ENCODE results near the gene C1orf232. TPM values are rescaled to one million over a fixed set of nuclear protein-coding genes. Genes with fewer than 3 reads are reported as not detected.

The C1orf232 gene
- polyA plus RNA-seq, 2 donors = not detected

DNA sequence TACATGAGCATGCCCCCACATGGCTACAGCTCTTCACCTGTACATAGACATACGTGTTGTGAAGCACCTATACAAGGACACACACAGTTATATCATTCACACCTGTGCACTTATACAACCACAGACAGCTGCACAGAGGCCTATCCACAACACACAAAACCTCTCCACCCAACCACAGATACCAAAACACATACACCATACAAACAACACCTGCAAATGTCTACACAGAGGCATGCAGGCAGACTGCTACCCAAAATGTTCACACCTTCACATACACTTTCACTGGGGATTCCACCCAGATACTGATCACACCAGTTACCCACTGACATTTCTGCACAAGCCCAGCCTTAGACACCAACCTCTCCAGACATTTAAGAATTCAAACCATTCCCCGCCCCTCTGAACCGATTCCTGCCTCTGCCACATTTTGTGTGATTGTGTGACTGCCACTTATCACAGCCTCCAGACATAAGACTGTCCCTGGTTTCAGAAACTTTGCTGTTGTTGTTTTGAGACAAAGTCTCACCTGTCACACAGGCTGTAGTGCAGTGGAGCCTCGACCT lies 2.0 kb downstream of the C1orf232 start:
- Histone ChIP-seq H3K27ac (ENCODE audit: low read depth in 2 of 2, low read length in 1 of 2) (no peak overlapping the region), H3K4me3 (ENCODE audit: low read depth in 1 of 2, low read length in 2 of 2) (no peak overlapping the region), H3K36me3 (ENCODE audit: control insufficient read depth in 2 of 2, insufficient read depth in 2 of 2, low read length in 1 of 2) (peaks cover 0 to 3% of the 10 kb centered on the region in 2 donors), H3K9me3 (ENCODE audit: control insufficient read depth in 2 of 2, insufficient read depth in 1 of 2, low read depth in 1 of 2, low read length in 1 of 2) (no peaks in the 10 kb centered on the region), H3K4me1 (ENCODE audit: control insufficient read depth in 2 of 2, insufficient read depth in 2 of 2, low read length in 1 of 2) (peaks cover 0 to 18% of the 10 kb centered on the region in 2 donors), H3K27me3 (ENCODE audit: control insufficient read depth in 1 of 2, insufficient read depth in 2 of 2, low read length in 2 of 2) (no peaks in the 10 kb centered on the region)
- 72 to 74% methylated on average over 4 of the region's 4 CpGs for WGBS, 2 donors

DNA sequence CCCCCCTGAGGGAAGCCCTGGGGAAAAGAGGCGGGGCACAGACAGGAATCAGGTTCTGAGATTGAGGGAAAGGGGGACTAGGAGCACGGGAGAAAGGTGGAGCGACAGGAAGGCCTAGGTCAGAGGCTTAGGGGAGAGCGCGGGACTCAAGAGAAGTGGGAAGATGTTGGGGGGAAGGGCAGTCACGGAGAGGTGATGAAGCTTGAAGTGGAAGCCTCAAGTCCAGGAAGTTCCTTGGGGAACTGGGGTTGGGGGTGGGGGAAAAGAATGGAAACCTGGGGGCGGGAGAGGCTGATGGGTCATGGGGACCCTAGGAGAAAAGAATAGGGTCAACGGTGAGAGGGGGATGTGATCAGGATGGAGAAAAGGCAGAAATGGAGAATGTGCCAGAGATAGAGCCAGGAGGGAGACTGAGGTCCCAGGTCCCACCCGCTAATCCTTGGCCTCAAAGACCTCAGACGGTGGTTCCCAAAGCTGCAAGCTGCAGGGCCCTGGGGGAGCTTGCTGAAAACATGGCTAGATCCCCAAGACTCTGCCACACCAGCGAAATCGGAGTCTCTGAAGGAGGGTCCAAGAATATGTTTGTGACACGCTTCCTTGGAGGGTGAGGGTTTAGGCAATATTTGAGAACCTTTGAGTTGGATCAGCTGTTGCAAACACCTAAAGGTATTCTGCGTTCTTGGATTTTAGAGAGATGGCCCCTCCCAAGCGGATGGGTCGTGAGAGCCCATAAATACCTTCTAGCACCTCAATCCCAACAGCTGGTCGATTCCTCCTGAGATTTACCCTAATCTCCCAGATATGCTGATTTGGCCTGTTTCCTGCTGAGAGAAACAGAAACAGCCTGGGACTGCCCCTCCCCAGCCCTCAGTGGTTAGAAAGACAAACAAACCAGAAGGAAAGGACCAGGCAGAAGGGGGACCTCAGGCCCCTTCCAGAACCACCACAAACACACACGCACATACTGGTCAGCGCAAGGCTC lies 3.6 kb downstream of the C1orf232 start:
- Histone ChIP-seq H3K4me3 (ENCODE audit: low read depth in 1 of 2, low read length in 2 of 2) (no peak overlapping the region), H3K4me1 (ENCODE audit: control insufficient read depth in 2 of 2, insufficient read depth in 2 of 2, low read length in 1 of 2) (peaks cover 0 to 15% of the 10 kb centered on the region in 2 donors), H3K36me3 (ENCODE audit: control insufficient read depth in 2 of 2, insufficient read depth in 2 of 2, low read length in 1 of 2) (no peaks in the 10 kb centered on the region), H3K9me3 (ENCODE audit: control insufficient read depth in 2 of 2, insufficient read depth in 1 of 2, low read depth in 1 of 2, low read length in 1 of 2) (no peaks in the 10 kb centered on the region), H3K27me3 (ENCODE audit: control insufficient read depth in 1 of 2, insufficient read depth in 2 of 2, low read length in 2 of 2) (no peaks in the 10 kb centered on the region), H3K27ac (ENCODE audit: low read depth in 2 of 2, low read length in 1 of 2) (no peak overlapping the region)
- 69 to 72% methylated on average over 19 of the region's 19 CpGs for WGBS, 2 donors

- H3K9me3 ChIP-seq (ENCODE audit: control insufficient read depth in 2 of 2, insufficient read depth in 1 of 2, low read depth in 1 of 2, low read length in 1 of 2) = no peaks in the 10 kb centered on the region
- H3K4me1 ChIP-seq (ENCODE audit: control insufficient read depth in 2 of 2, insufficient read depth in 2 of 2, low read length in 1 of 2) = peaks cover 0 to 15% of the 10 kb centered on the region in 2 donors
- peak overlapping the region; percentile 29 to 44 for H3K4me3 ChIP-seq (ENCODE audit: low read depth in 1 of 2, low read length in 2 of 2)
- no peak overlapping the region for H3K27ac ChIP-seq (ENCODE audit: low read depth in 2 of 2, low read length in 1 of 2)
- H3K36me3 ChIP-seq (ENCODE audit: control insufficient read depth in 2 of 2, insufficient read depth in 2 of 2, low read length in 1 of 2) = no peaks in the 10 kb centered on the region
- 10 to 11% methylated on average over 53 to 72 of the region's 72 CpGs for WGBS, 2 donors
- H3K27me3 ChIP-seq (ENCODE audit: control insufficient read depth in 1 of 2, insufficient read depth in 2 of 2, low read length in 2 of 2) = no peaks in the 10 kb centered on the region
These were observed 4.5 kb downstream of the C1orf232 start for GRCh38 chr1:26164036-26164860.

DNA sequence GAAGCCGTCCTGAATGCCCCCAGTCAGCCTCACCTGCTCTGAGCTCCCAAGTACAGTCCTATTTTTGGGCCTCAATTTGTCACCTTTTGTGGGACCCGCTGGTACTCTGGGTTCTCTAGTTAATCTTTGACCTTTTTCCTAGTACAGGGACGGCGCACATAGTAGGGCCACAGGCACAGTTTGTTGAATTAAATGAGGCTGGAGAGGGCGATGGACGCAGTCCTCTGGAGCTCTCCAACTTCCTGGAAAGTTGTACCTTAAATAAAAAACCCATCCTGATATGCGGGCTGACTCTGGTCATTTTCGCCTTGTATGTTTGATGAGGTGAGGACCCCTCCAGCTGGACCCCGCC lies 5.1 kb downstream of the C1orf232 start:
- H3K9me3 ChIP-seq (ENCODE audit: control insufficient read depth in 2 of 2, insufficient read depth in 1 of 2, low read depth in 1 of 2, low read length in 1 of 2) = no peaks in the 10 kb centered on the region
- H3K27ac ChIP-seq (ENCODE audit: low read depth in 2 of 2, low read length in 1 of 2) = no peak overlapping the region
- no peaks in the 10 kb centered on the region for H3K27me3 ChIP-seq (ENCODE audit: control insufficient read depth in 1 of 2, insufficient read depth in 2 of 2, low read length in 2 of 2)
- 58 to 69% methylated on average over 9 of the region's 9 CpGs for WGBS, 2 donors
- H3K4me3 ChIP-seq (ENCODE audit: low read depth in 1 of 2, low read length in 2 of 2) = peak overlapping the region in 1 of 2 donors; percentile 29
- H3K4me1 ChIP-seq (ENCODE audit: control insufficient read depth in 2 of 2, insufficient read depth in 2 of 2, low read length in 1 of 2) = peaks cover 0 to 16% of the 10 kb centered on the region in 2 donors
- no peaks in the 10 kb centered on the region for H3K36me3 ChIP-seq (ENCODE audit: control insufficient read depth in 2 of 2, insufficient read depth in 2 of 2, low read length in 1 of 2)

DNA sequence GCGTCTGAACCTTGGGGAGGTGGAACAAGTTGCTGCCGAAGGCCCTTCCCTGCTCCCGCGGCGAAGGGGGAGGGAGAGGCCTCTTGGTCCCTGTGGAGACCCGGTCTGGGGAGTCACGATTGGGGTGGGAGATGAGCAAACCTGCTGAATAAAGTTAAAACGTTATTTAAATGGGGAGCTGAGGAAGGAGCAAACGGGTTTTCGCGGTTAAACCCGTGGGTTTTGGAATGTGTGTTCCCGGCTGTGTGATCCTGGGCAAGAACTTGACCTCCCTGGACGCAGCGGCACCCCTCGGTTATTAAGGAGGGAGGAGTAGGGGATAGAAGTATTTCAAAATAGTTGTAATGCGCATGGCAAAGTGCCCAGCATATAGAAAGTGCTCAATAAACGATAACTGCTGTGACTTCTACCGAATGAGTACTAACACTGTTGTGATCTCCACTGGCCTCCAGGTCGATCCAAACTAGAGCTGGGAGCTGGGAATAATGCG lies 6.5 kb downstream of the C1orf232 start:
- H3K4me1 ChIP-seq (ENCODE audit: control insufficient read depth in 2 of 2, insufficient read depth in 2 of 2, low read length in 1 of 2) = peaks cover 0 to 20% of the 10 kb centered on the region in 2 donors
- H3K27me3 ChIP-seq (ENCODE audit: control insufficient read depth in 1 of 2, insufficient read depth in 2 of 2, low read length in 2 of 2) = no peaks in the 10 kb centered on the region
- no peak overlapping the region for H3K27ac ChIP-seq (ENCODE audit: low read depth in 2 of 2, low read length in 1 of 2)

DNA sequence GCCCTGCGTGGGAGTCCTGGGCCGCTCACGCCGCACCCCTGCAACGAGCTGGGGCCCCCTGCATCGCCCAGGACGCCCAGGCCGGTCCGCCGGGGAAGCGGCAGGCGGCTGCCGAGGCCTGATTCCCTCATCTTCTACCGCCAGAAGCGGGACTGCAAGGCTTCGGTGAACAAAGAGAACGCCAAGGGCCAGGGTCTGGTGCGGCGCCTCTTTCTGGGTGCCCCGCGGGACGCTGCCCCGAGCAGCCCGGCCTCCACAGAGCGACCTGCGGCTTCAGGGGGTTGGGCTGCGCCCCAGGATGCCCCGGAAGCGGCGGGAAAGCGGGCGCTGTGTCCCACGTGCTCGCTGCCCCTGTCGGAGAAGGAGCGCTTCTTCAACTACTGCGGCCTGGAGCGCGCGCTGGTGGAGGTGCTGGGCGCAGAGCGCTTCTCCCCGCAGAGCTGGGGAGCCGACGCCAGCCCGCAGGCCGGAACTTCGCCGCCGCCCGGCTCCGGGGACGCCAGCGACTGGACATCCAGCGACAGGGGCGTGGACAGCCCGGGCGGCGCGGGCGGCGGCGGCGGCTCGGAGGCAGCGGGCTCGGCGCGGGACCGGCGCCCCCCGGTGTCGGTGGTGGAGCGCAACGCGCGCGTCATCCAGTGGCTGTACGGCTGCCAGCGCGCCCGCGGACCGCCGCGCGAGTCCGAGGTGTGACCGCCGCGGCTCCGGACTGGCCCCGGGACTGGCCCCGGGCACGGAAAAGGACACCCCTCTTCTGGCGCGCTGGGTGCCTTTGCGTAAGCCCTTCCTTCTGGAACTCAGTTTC lies 7.1 kb downstream of the C1orf232 start:
- no peaks in the 10 kb centered on the region for H3K36me3 ChIP-seq (ENCODE audit: control insufficient read depth in 2 of 2, insufficient read depth in 2 of 2, low read length in 1 of 2)
- peak overlapping the region; percentile 43 to 47 for H3K4me3 ChIP-seq (ENCODE audit: low read depth in 1 of 2, low read length in 2 of 2)
- H3K27me3 ChIP-seq (ENCODE audit: control insufficient read depth in 1 of 2, insufficient read depth in 2 of 2, low read length in 2 of 2) = peaks cover 0 to 1% of the 10 kb centered on the region in 2 donors
- peaks cover 0 to 20% of the 10 kb centered on the region in 2 donors for H3K4me1 ChIP-seq (ENCODE audit: control insufficient read depth in 2 of 2, insufficient read depth in 2 of 2, low read length in 1 of 2)
- no peak overlapping the region for H3K27ac ChIP-seq (ENCODE audit: low read depth in 2 of 2, low read length in 1 of 2)
- H3K9me3 ChIP-seq (ENCODE audit: control insufficient read depth in 2 of 2, insufficient read depth in 1 of 2, low read depth in 1 of 2, low read length in 1 of 2) = no peaks in the 10 kb centered on the region
- WGBS, 2 donors = 2% methylated on average over 67 to 98 of the region's 98 CpGs

More for the DNA sequence above, 6.5 kb downstream of the C1orf232 start:
- no peaks in the 10 kb centered on the region for H3K36me3 ChIP-seq (ENCODE audit: control insufficient read depth in 2 of 2, insufficient read depth in 2 of 2, low read length in 1 of 2)
- H3K4me3 ChIP-seq (ENCODE audit: low read depth in 1 of 2, low read length in 2 of 2) = peak overlapping the region; percentile 43 to 47
- WGBS, 2 donors = 28 to 30% methylated on average over 21 of the region's 21 CpGs
- no peaks in the 10 kb centered on the region for H3K9me3 ChIP-seq (ENCODE audit: control insufficient read depth in 2 of 2, insufficient read depth in 1 of 2, low read depth in 1 of 2, low read length in 1 of 2)

GRCh38 chr1:26160527-26161414 lies 8.0 kb downstream of the C1orf232 start:
- peaks cover 0 to 20% of the 10 kb centered on the region in 2 donors for H3K4me1 ChIP-seq (ENCODE audit: control insufficient read depth in 2 of 2, insufficient read depth in 2 of 2, low read length in 1 of 2)
- H3K4me3 ChIP-seq (ENCODE audit: low read depth in 1 of 2, low read length in 2 of 2) = peak overlapping the region; percentile 43 to 47
- H3K9me3 ChIP-seq (ENCODE audit: control insufficient read depth in 2 of 2, insufficient read depth in 1 of 2, low read depth in 1 of 2, low read length in 1 of 2) = no peaks in the 10 kb centered on the region
- 48 to 49% methylated on average over 18 of the region's 18 CpGs for WGBS, 2 donors
- H3K36me3 ChIP-seq (ENCODE audit: control insufficient read depth in 2 of 2, insufficient read depth in 2 of 2, low read length in 1 of 2) = no peaks in the 10 kb centered on the region
- H3K27me3 ChIP-seq (ENCODE audit: control insufficient read depth in 1 of 2, insufficient read depth in 2 of 2, low read length in 2 of 2) = peaks cover 0 to 5% of the 10 kb centered on the region in 2 donors
- no peak overlapping the region for H3K27ac ChIP-seq (ENCODE audit: low read depth in 2 of 2, low read length in 1 of 2)

GRCh38 chr1:26159743-26160039 lies 9.1 kb downstream of the C1orf232 start:
- Histone ChIP-seq H3K27ac (ENCODE audit: low read depth in 2 of 2, low read length in 1 of 2) (peak overlapping the region in 1 of 2 donors; percentile 14), H3K36me3 (ENCODE audit: control insufficient read depth in 2 of 2, insufficient read depth in 2 of 2, low read length in 1 of 2) (no peaks in the 10 kb centered on the region), H3K4me1 (ENCODE audit: control insufficient read depth in 2 of 2, insufficient read depth in 2 of 2, low read length in 1 of 2) (peaks cover 0 to 20% of the 10 kb centered on the region in 2 donors), H3K9me3 (ENCODE audit: control insufficient read depth in 2 of 2, insufficient read depth in 1 of 2, low read depth in 1 of 2, low read length in 1 of 2) (no peaks in the 10 kb centered on the region), H3K4me3 (ENCODE audit: low read depth in 1 of 2, low read length in 2 of 2) (peak overlapping the region; percentile 1 to 25), H3K27me3 (ENCODE audit: control insufficient read depth in 1 of 2, insufficient read depth in 2 of 2, low read length in 2 of 2) (peaks cover 0 to 5% of the 10 kb centered on the region in 2 donors)
- 63 to 68% methylated on average over 4 of the region's 4 CpGs for WGBS, 2 donors

All from esophagus (tissue), 2 donors.